ENCODE results near the gene FRMD4A.
A peak's percentile ranks its signal among the peaks of the same experiment; 100 is the strongest.

The FRMD4A gene

GRCh38 chr10:14010101-14010558 lies 320.6 kb downstream of the FRMD4A start:
- DNase-seq (ENCODE audit: low read depth) = peak; percentile 15
- H3K4me3 ChIP-seq (ENCODE audit: low read length) = peak overlapping the region; percentile 25
- TF ChIP-seq CTCF (IDR thresholded peaks at IDR 0.05; ENCODE audit: insufficient read depth, low read depth, low read length, missing control alignments) = no peak

GRCh38 chr10:14009371-14010100 lies 321.2 kb downstream of the FRMD4A start:
- peak overlapping the region; percentile 25 for H3K4me3 ChIP-seq (ENCODE audit: low read length)

GRCh38 chr10:14008740-14009080 lies 322.0 kb downstream of the FRMD4A start:
- H3K4me3 ChIP-seq (ENCODE audit: low read length) = no peak overlapping the region
- TF ChIP-seq CTCF (IDR thresholded peaks at IDR 0.05; ENCODE audit: insufficient read depth, low read depth, low read length, missing control alignments) = no peak
- DNase-seq (ENCODE audit: low read depth) = no peak

More at GRCh38 chr10:14009371-14010100, 321.2 kb downstream of the FRMD4A start:
- TF ChIP-seq CTCF (IDR thresholded peaks at IDR 0.05; ENCODE audit: insufficient read depth, low read depth, low read length, missing control alignments) = no peak
- DNase-seq (ENCODE audit: low read depth) = peak; percentile 60

GRCh38 chr10:14004536-14004935 lies 326.2 kb downstream of the FRMD4A start:
- DNase-seq (ENCODE audit: low read depth) = no peak

GRCh38 chr10:14003517-14004184 lies 327.1 kb downstream of the FRMD4A start:
- TF ChIP-seq CTCF (IDR thresholded peaks at IDR 0.05; ENCODE audit: insufficient read depth, low read depth, low read length, missing control alignments) = no peak
- no peak for DNase-seq (ENCODE audit: low read depth)

More at GRCh38 chr10:14004536-14004935, 326.2 kb downstream of the FRMD4A start:
- no peak for TF ChIP-seq CTCF (IDR thresholded peaks at IDR 0.05; ENCODE audit: insufficient read depth, low read depth, low read length, missing control alignments)
- H3K4me3 ChIP-seq (ENCODE audit: low read length) = no peak overlapping the region

GRCh38 chr10:14001298-14002040 lies 329.3 kb downstream of the FRMD4A start:
- H3K4me3 ChIP-seq (ENCODE audit: low read length) = no peak overlapping the region
- DNase-seq (ENCODE audit: low read depth) = no peak
- TF ChIP-seq CTCF (IDR thresholded peaks at IDR 0.05; ENCODE audit: insufficient read depth, low read depth, low read length, missing control alignments) = no peak

More at GRCh38 chr10:14003517-14004184, 327.1 kb downstream of the FRMD4A start:
- no peak overlapping the region for H3K4me3 ChIP-seq (ENCODE audit: low read length)

All from epithelial cell of esophagus (primary cell).